ENCODE measurements around the gene WDR91. TPM values are rescaled to one million over a fixed set of nuclear protein-coding genes. Genes with fewer than 3 reads are reported as not detected.
A peak's percentile ranks its signal among the peaks of the same experiment; 100 is the strongest.

The WDR91 gene
- 1 to 10 TPM; 6.3 to 8.8 TPM for total RNA-seq
- long read RNA-seq, full-length matches to known transcripts, result 1 of 6 reads
- long read RNA-seq, partial matches to known transcripts, result 3 of 6 reads
- long read RNA-seq, other reads (novel, unspliced or antisense), result 2 of 6 reads

GRCh38 chr7:135211179-135211945 lies at the start of gene WDR91:
TSS of gene WDR91 (minus strand) at chr7:135211526. CDS start at chr7:135211502, 24 bp downstream.
- peak; percentile 98 for ATAC-seq
- intact Hi-C loops (cut with DNase I, micrococcal nuclease), result no loop called here
- DNase-seq, result peak; percentile 93 to 97

GRCh38 chr7:135260470-135260869 lies 49.1 kb upstream of the WDR91 start:
- DNase-seq (no peak), ATAC-seq (no peak)
- intact Hi-C loops (cut with DNase I, micrococcal nuclease), result no loop called here

- DNase-seq (no peak), ATAC-seq (no peak)
- intact Hi-C loops (cut with DNase I, micrococcal nuclease), result no loop called here
These were observed 48.4 kb upstream of the WDR91 start for GRCh38 chr7:135259702-135260101.

- intact Hi-C loops (cut with DNase I, micrococcal nuclease), result no loop called here
- no peak for ATAC-seq
- DNase-seq, result no peak
These were observed 47.3 kb upstream of the WDR91 start for GRCh38 chr7:135258585-135258984.

GRCh38 chr7:135257790-135258189 lies 46.5 kb upstream of the WDR91 start:
- no peak for DNase-seq
- peak; percentile 59 for ATAC-seq
- intact Hi-C loops (cut with DNase I, micrococcal nuclease), result no loop called here

- ATAC-seq (peak; percentile 58), DNase-seq (peak; percentile 44 to 60)
- intact Hi-C loops (cut with DNase I, micrococcal nuclease), result no loop called here
These were observed 42.8 kb upstream of the WDR91 start for GRCh38 chr7:135253851-135254771.

GRCh38 chr7:135251496-135252391 lies 40.4 kb upstream of the WDR91 start:
- ATAC-seq, result no peak
- no peak for DNase-seq
- intact Hi-C loops (cut with DNase I, micrococcal nuclease), result no loop called here

- DNase-seq, result no peak
- ATAC-seq, result no peak
- intact Hi-C loops (cut with DNase I, micrococcal nuclease), result no loop called here
These were observed 37.2 kb upstream of the WDR91 start for GRCh38 chr7:135248546-135248945.

- intact Hi-C loops (cut with DNase I, micrococcal nuclease), result no loop called here
- ATAC-seq, result no peak
- DNase-seq, result no peak
These were observed 36.6 kb upstream of the WDR91 start for GRCh38 chr7:135247746-135248471.

GRCh38 chr7:135246191-135246825 lies 35.0 kb upstream of the WDR91 start:
- intact Hi-C loops (cut with DNase I, micrococcal nuclease), result no loop called here
- DNase-seq (no peak), ATAC-seq (no peak)

GRCh38 chr7:135245226-135246190 lies 34.2 kb upstream of the WDR91 start:
- intact Hi-C loops (cut with DNase I, micrococcal nuclease), result no loop called here
- DNase-seq (no peak), ATAC-seq (no peak)

- ATAC-seq, result no peak
- no peak for DNase-seq
- intact Hi-C loops (cut with DNase I, micrococcal nuclease), result no loop called here
These were observed 30.9 kb upstream of the WDR91 start for GRCh38 chr7:135242096-135242684.

- no peak for DNase-seq
- intact Hi-C loops (cut with DNase I, micrococcal nuclease), result no loop called here
- no peak for ATAC-seq
These were observed 29.1 kb upstream of the WDR91 start for GRCh38 chr7:135240441-135240840.

GRCh38 chr7:135239263-135239662 lies 27.9 kb upstream of the WDR91 start:
- intact Hi-C loops (cut with DNase I, micrococcal nuclease), result no loop called here
- ATAC-seq (no peak), DNase-seq (no peak)

GRCh38 chr7:135238112-135238744 lies 26.9 kb upstream of the WDR91 start:
- ATAC-seq (no peak), DNase-seq (no peak)
- intact Hi-C loops (cut with DNase I, micrococcal nuclease), result no loop called here

- ATAC-seq, result no peak
- intact Hi-C loops (cut with DNase I, micrococcal nuclease), result no loop called here
- DNase-seq, result no peak
These were observed 25.4 kb upstream of the WDR91 start for GRCh38 chr7:135236727-135237126.
